OCI-LY1 (cell line): ENCODE results near the gene HECW1.

Source experiments
- EZH2 ChIP-seq: fragments of 200-600 bp; sonication (generic), shearing (Covaris generic); IDR thresholded peaks from 2 replicates; pipeline ENCODE4 v1.8.0; 2017; ENCODE audit warnings: borderline replicate concordance, mixed run types, mild to moderate bottlenecking, antibody characterized with exemption, low read length, moderate library complexity, mixed read lengths
- TF ChIP-seq, protein P1 (sequence below): fragments of 200-600 bp; sonication (generic), shearing (Covaris generic); IDR thresholded peaks from 2 replicates; pipeline ENCODE4 v1.5.1; 2017; ENCODE audit warnings: mild to moderate bottlenecking, antibody characterized with exemption, low read length, moderate library complexity, mixed read lengths

DNA sequence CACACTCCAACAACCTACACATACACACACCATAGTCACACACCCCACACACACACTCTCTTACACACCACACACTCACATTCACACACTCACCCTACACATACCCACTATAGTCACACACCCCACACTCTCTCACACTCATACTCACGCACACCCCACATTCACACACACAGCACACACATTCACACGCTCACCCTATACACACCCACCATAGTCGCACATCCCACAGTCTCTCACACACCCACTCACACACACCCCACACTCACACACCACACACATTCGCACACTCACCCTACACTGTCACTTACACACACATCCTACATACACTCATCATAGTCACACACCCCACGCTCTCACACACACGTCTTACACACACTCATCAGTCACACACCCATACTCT is 85.6 kb downstream of the HECW1 start:
- TF ChIP-seq, protein P1, sequence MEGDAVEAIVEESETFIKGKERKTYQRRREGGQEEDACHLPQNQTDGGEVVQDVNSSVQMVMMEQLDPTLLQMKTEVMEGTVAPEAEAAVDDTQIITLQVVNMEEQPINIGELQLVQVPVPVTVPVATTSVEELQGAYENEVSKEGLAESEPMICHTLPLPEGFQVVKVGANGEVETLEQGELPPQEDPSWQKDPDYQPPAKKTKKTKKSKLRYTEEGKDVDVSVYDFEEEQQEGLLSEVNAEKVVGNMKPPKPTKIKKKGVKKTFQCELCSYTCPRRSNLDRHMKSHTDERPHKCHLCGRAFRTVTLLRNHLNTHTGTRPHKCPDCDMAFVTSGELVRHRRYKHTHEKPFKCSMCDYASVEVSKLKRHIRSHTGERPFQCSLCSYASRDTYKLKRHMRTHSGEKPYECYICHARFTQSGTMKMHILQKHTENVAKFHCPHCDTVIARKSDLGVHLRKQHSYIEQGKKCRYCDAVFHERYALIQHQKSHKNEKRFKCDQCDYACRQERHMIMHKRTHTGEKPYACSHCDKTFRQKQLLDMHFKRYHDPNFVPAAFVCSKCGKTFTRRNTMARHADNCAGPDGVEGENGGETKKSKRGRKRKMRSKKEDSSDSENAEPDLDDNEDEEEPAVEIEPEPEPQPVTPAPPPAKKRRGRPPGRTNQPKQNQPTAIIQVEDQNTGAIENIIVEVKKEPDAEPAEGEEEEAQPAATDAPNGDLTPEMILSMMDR = no peak
- no peak for TF ChIP-seq EZH2
